PC-9 (cell line): Measurements from ENCODE around the gene PMPCA. TPM values are rescaled to one million over a fixed set of nuclear protein-coding genes. Genes with fewer than 3 reads are reported as not detected.

Experiments used
- BruUV-seq: library from RNA; stranded (reverse); fragments of 400-500 nt; replicated peaks from 2 replicates; lab custom pipeline; 2021; lab: Mats Ljungman, UMichigan
- CTCF ChIA-PET: fragments of 300-600 bp; sonication (Branson Sonifier 250); formaldehyde crosslinking; loops from one replicate; lab custom pipeline; 2022; ENCODE audit warnings: antibody characterized with exemption; lab: Charles Lee
- POLR2A ChIA-PET: fragments of 300-600 bp; sonication (Branson Sonifier 250); formaldehyde crosslinking; loops from one replicate; lab custom pipeline; 2022; ENCODE audit warnings: antibody characterized with exemption; ENCODE audit not compliant: unreplicated experiment; lab: Charles Lee
- DNase-seq, 2 experiments: peaks; one replicate each; pipeline versions ENCODE4 v3.0.0 to v3.0.0-alpha.2; 2015 to 2022; ENCODE audit warnings: mixed read lengths in 1 of 2
- H2AFZ ChIP-seq: fragments of 200-600 bp; sonication (generic); 2 replicates; pipeline ENCODE4 v1.8.1; 2017; ENCODE audit warnings: antibody characterized with exemption
- H3F3A ChIP-seq: fragments of 200-600 bp; sonication (generic); 2 replicates; pipeline ENCODE4 v1.8.1; 2017; ENCODE audit warnings: antibody characterized with exemption, mild to moderate bottlenecking, low read depth; ENCODE audit not compliant: insufficient read depth
- H3K27ac ChIP-seq: fragments of 200-600 bp; sonication (generic); 2 replicates; pipeline ENCODE4 v1.6.1; 2016; ENCODE audit warnings: mixed run types
- H3K27me3 ChIP-seq: fragments of 200-600 bp; sonication (generic); 2 replicates; pipeline ENCODE4 v1.6.1; 2016; ENCODE audit warnings: low read depth, mixed run types; ENCODE audit not compliant: insufficient read depth
- H3K36me3 ChIP-seq: fragments of 200-600 bp; sonication (generic); 2 replicates; pipeline ENCODE4 v1.6.1; 2016; ENCODE audit warnings: low read depth, mixed run types
- H3K4me1 ChIP-seq: fragments of 200-600 bp; sonication (generic); replicated peaks from 2 replicates; pipeline ENCODE4 v1.6.1; 2016; ENCODE audit warnings: mixed run types; ENCODE audit not compliant: insufficient read depth
- H3K4me2 ChIP-seq: fragments of 200-600 bp; sonication (generic); 2 replicates; pipeline ENCODE4 v1.6.1; 2017; ENCODE audit warnings: mixed run types
- H3K4me3 ChIP-seq: fragments of 200-600 bp; sonication (generic); 2 replicates; pipeline ENCODE4 v1.6.1; 2016; ENCODE audit warnings: mixed run types
- H3K79me2 ChIP-seq: fragments of 200-600 bp; sonication (generic); 2 replicates; pipeline ENCODE4 v1.6.1; 2017; ENCODE audit warnings: low read depth, mixed run types
- H3K9me2 ChIP-seq: fragments of 200-600 bp; sonication (generic); 2 replicates; pipeline ENCODE4 v1.8.1; 2017; ENCODE audit warnings: mild to moderate bottlenecking; ENCODE audit not compliant: insufficient read depth
- H3K9me3 ChIP-seq: fragments of 200-600 bp; sonication (generic); 2 replicates; pipeline ENCODE4 v1.8.1; 2016; ENCODE audit warnings: low read depth; ENCODE audit not compliant: insufficient read depth
- H4K20me1 ChIP-seq: fragments of 200-600 bp; sonication (generic); 2 replicates; pipeline ENCODE4 v1.8.1; 2017; ENCODE audit not compliant: insufficient read depth
- EZH2 ChIP-seq: fragments of 200-600 bp; sonication (generic); IDR thresholded peaks from 2 replicates; pipeline ENCODE4 v1.8.0; 2017; ENCODE audit warnings: antibody characterized with exemption, low read depth
- intact Hi-C: fragments of 100-400 bp; cut with micrococcal nuclease; formaldehyde crosslinking; loops from one replicate; pipeline ENCODE4 v1.10.0; 2022; ENCODE audit not compliant: unreplicated experiment
- total RNA-seq: library from RNA; stranded (reverse); gene quantifications from 2 replicates; pipeline ENCODE4 v1.2.3, GENCODE V29; 2021
- TF ChIP-seq, protein P1 (sequence below): fragments of 200-600 bp; sonication (generic); conservative IDR thresholded peaks from 2 replicates; pipeline ENCODE4 v1.6.1; 2017; ENCODE audit warnings: mixed run types, antibody characterized with exemption, mild to moderate bottlenecking, moderate library complexity

The PMPCA gene
- total RNA-seq, 1 experiment from 2014 or later: 78.1 TPM

DNA sequence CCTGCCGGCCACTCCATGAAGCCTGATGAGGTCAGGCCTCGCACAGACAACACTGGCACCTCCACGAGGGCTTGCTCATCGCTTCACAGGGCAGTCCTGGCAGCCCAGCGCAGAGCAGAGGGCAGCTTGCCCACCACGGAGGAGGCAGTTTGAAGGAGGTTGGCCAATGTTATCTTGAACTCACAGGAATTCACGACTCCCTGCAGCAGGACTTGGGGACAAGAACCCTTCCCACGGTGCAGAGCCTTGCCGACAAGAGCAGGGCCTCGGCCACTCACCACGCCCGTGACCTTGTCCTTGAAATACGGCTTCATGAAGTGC lies 15.5 kb upstream of the PMPCA start:
- Histone ChIP-seq H2AFZ (no peak overlapping the region), H4K20me1 (peaks cover 11% of the 10 kb centered on the region), H3K27ac (no peak overlapping the region), H3K9me2 (no peaks in the 10 kb centered on the region), H3K79me2 (peaks cover 23% of the 10 kb centered on the region), H3K4me2 (no peak overlapping the region), H3K27me3 (no peaks in the 10 kb centered on the region), H3F3A (no peaks in the 10 kb centered on the region), H3K4me1 (peaks cover 7% of the 10 kb centered on the region), H3K4me3 (no peak overlapping the region), H3K9me3 (no peaks in the 10 kb centered on the region), H3K36me3 (peaks cover 13% of the 10 kb centered on the region; the same call in 1 of the 2 replicates)
- POLR2A ChIA-PET: no interaction called here
- intact Hi-C loops: no loop called here
- CTCF ChIA-PET: no interaction called here
- no peak for DNase-seq
- TF ChIP-seq, protein P1, sequence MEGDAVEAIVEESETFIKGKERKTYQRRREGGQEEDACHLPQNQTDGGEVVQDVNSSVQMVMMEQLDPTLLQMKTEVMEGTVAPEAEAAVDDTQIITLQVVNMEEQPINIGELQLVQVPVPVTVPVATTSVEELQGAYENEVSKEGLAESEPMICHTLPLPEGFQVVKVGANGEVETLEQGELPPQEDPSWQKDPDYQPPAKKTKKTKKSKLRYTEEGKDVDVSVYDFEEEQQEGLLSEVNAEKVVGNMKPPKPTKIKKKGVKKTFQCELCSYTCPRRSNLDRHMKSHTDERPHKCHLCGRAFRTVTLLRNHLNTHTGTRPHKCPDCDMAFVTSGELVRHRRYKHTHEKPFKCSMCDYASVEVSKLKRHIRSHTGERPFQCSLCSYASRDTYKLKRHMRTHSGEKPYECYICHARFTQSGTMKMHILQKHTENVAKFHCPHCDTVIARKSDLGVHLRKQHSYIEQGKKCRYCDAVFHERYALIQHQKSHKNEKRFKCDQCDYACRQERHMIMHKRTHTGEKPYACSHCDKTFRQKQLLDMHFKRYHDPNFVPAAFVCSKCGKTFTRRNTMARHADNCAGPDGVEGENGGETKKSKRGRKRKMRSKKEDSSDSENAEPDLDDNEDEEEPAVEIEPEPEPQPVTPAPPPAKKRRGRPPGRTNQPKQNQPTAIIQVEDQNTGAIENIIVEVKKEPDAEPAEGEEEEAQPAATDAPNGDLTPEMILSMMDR: no peak
- no peak for TF ChIP-seq EZH2
- no TSS peak for BruUV-seq

DNA sequence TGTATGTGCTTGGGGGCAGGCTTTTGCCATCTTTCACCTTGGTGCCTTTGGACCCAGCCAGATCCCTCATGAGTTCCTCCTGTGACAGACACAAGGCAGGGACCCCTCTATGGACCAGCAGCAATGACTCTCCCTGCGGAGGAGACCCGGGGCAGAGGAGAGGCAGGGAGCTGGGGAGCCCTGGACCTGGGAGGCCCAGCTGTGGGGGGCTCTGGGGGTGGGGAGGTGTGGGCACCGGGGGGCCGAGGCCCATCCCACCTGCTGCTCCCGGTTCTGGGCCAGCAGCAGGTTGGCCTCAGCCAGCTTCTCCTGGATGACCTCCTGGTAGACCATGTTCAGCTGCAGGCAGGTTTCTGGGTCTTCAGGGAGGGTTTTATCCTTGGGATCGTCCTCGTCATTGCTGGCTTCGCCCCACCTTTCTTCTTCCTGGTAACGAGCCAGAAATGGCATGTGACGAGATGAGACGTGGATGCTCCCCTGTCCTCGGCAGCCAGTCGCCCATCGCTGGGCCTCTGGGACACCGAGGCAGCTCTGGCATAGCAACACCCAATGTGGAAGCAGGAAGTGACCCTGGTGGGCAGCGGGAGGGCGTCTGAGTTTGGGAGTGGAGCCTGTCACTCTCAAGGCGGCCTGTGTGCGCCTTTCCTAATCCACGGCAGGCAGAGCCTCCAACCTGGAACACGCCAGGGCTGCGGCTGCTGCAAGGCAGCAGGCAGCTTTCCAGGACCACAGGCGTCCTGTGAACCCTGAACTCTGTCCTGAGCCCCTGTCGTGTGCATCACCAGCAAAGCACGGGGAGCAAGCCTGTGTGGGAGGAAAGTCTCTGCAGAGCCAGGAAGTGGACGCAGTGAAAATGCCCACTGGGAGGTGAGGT lies 14.9 kb upstream of the PMPCA start:
- CTCF ChIA-PET: no interaction called here
- no peaks in the 10 kb centered on the region for H3K9me2 ChIP-seq
- BruUV-seq: no TSS peak
- peaks cover 11% of the 10 kb centered on the region for H4K20me1 ChIP-seq
- TF ChIP-seq, protein P1: no peak
- TF ChIP-seq EZH2: no peak
- no peak overlapping the region for H2AFZ ChIP-seq
- intact Hi-C loops: no loop called here
- POLR2A ChIA-PET: no interaction called here
- H3K4me3 ChIP-seq: no peak overlapping the region
- H3K4me2 ChIP-seq: no peak overlapping the region
- peaks cover 11% of the 10 kb centered on the region for H3K4me1 ChIP-seq
- no peaks in the 10 kb centered on the region for H3K27me3 ChIP-seq
- H3F3A ChIP-seq: peaks cover 2% of the 10 kb centered on the region; the same call in 1 of the 2 replicates
- no peak overlapping the region for H3K27ac ChIP-seq
- H3K36me3 ChIP-seq: peaks cover 13% of the 10 kb centered on the region; the same call in 1 of the 2 replicates
- H3K79me2 ChIP-seq: peaks cover 23% of the 10 kb centered on the region
- H3K9me3 ChIP-seq: no peaks in the 10 kb centered on the region
- no peak for DNase-seq

DNA sequence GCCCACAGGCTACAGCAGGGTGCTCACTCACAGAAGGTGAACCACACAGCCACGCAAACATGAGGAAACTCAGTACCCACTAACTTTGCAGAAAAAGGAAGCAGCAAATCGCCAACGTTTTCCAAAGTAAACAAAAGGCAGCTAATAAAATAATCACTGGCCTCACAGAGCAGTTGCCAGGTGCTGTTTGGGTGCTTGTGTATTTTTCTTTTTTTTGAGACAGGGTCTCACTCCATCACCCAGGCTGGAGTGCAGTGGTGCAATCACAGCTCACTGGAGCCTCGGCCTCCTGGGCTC lies 14.3 kb upstream of the PMPCA start:
- H3F3A ChIP-seq: peaks cover 5% of the 10 kb centered on the region; the same call in 1 of the 2 replicates
- ChIA-PET CTCF (no interaction called here), POLR2A (no interaction called here)
- BruUV-seq: no TSS peak
- H3K4me1 ChIP-seq: peaks cover 13% of the 10 kb centered on the region
- DNase-seq: no peak
- H3K9me3 ChIP-seq: no peaks in the 10 kb centered on the region
- H3K27ac ChIP-seq: no peak overlapping the region
- no peak overlapping the region for H3K4me3 ChIP-seq
- TF ChIP-seq, protein P1: no peak
- no peak for TF ChIP-seq EZH2
- H4K20me1 ChIP-seq: peaks cover 11% of the 10 kb centered on the region
- peaks cover 13% of the 10 kb centered on the region; the same call in 1 of the 2 replicates for H3K36me3 ChIP-seq
- H3K4me2 ChIP-seq: no peak overlapping the region
- H3K9me2 ChIP-seq: no peaks in the 10 kb centered on the region
- peaks cover 23% of the 10 kb centered on the region for H3K79me2 ChIP-seq
- intact Hi-C loops: no loop called here
- H2AFZ ChIP-seq: no peak overlapping the region
- H3K27me3 ChIP-seq: no peaks in the 10 kb centered on the region
